Caco-2 (cell line): Measurements from ENCODE around the gene ZNF783. TPM values are rescaled to one million over a fixed set of nuclear protein-coding genes. Genes with fewer than 3 reads are reported as not detected.

Source experiments
- BruUV-seq: library from RNA; stranded (reverse); fragments of 400-500 nt; replicated peaks from 2 replicates; lab custom pipeline; 2021; lab: Mats Ljungman, UMichigan
- CTCF ChIA-PET: fragments of 300-600 bp; sonication (Branson Sonifier 250); formaldehyde crosslinking; loops from one replicate; lab custom pipeline; 2022; ENCODE audit warnings: antibody characterized with exemption; lab: Charles Lee
- POLR2A ChIA-PET: fragments of 300-600 bp; sonication (Branson Sonifier 250); formaldehyde crosslinking; loops from one replicate; lab custom pipeline; 2022; ENCODE audit warnings: antibody characterized with exemption; lab: Charles Lee
- DNase-seq, 2 experiments: peaks; one replicate each; pipeline versions ENCODE4 v3.0.0 to v3.0.0-alpha.2; 2020 to 2022
- H3K27me3 ChIP-seq: replicated peaks from 2 replicates; pipeline ENCODE4 v1.6.0; 2011; ENCODE audit warnings: low read length; ENCODE audit not compliant: control insufficient read depth, insufficient read depth
- H3K36me3 ChIP-seq: 2 replicates; pipeline ENCODE4 v1.5.1; 2011; ENCODE audit warnings: low read length; ENCODE audit not compliant: control insufficient read depth, insufficient read depth
- H3K4me1 ChIP-seq: fragments of 250-450 bp; sonication (Bioruptor Pico); 2 replicates; pipeline ENCODE4 v1.5.1; 2020; ENCODE audit warnings: mild to moderate bottlenecking
- H3K4me3 ChIP-seq: 2 replicates; pipeline ENCODE4 v1.5.1; 2011; ENCODE audit warnings: low read depth, mild to moderate bottlenecking, control low read depth, low read length
- H3K9me3 ChIP-seq: fragments of 250-450 bp; sonication (Bioruptor Pico); 2 replicates; pipeline ENCODE4 v1.5.1; 2020; ENCODE audit warnings: mild to moderate bottlenecking, moderate library complexity
- H3K27ac Mint-ChIP-seq: one replicate; pipeline ENCODE4 v1.8.0; 2022; ENCODE audit warnings: mixed read lengths; ENCODE audit not compliant: unreplicated experiment
- H3K27me3 Mint-ChIP-seq: one replicate; pipeline ENCODE4 v1.8.0; 2022; ENCODE audit warnings: mixed read lengths; ENCODE audit not compliant: insufficient read depth, unreplicated experiment
- H3K36me3 Mint-ChIP-seq: one replicate; pipeline ENCODE4 v1.8.0; 2022; ENCODE audit warnings: mild to moderate bottlenecking, mixed read lengths; ENCODE audit not compliant: insufficient read depth, unreplicated experiment
- H3K4me1 Mint-ChIP-seq: one replicate; pipeline ENCODE4 v1.8.0; 2022; ENCODE audit warnings: low read depth, mixed read lengths; ENCODE audit not compliant: unreplicated experiment
- H3K4me3 Mint-ChIP-seq: one replicate; pipeline ENCODE4 v1.8.0; 2022; ENCODE audit warnings: mild to moderate bottlenecking, moderate library complexity, mixed read lengths; ENCODE audit not compliant: unreplicated experiment
- H3K9me3 Mint-ChIP-seq: one replicate; pipeline ENCODE4 v1.8.0; 2022; ENCODE audit warnings: mixed read lengths; ENCODE audit not compliant: unreplicated experiment
- intact Hi-C: fragments of 100-400 bp; cut with micrococcal nuclease; formaldehyde crosslinking; loops from one replicate; pipeline ENCODE4 v1.10.0; 2022; ENCODE audit not compliant: unreplicated experiment
- total RNA-seq: library from RNA; stranded (reverse); gene quantifications from 2 replicates; pipeline ENCODE4 v1.2.3, GENCODE V29; 2022
- TF ChIP-seq, protein P1 (sequence below), 2 experiments: fragments of 200-600 bp in 1 of 2; IDR thresholded peaks; 1 replicate in 1 of 2; 2 replicates in 1 of 2; pipeline versions ENCODE4 v1.5.1 to v1.8.0; 2011 to 2022; ENCODE audit warnings: antibody characterized with exemption in 1 of 2, control low read depth in 1 of 2, inconsistent platforms in 1 of 2, low read depth in 1 of 2, low read length in 1 of 2, mild to moderate bottlenecking in 1 of 2, moderate library complexity in 1 of 2; ENCODE audit not compliant: insufficient read depth in 1 of 2, severe bottlenecking in 1 of 2, unreplicated experiment in 1 of 2

ZNF783 gene
- total RNA-seq, 1 experiment from 2014 or later = 27.3 TPM

DNA sequence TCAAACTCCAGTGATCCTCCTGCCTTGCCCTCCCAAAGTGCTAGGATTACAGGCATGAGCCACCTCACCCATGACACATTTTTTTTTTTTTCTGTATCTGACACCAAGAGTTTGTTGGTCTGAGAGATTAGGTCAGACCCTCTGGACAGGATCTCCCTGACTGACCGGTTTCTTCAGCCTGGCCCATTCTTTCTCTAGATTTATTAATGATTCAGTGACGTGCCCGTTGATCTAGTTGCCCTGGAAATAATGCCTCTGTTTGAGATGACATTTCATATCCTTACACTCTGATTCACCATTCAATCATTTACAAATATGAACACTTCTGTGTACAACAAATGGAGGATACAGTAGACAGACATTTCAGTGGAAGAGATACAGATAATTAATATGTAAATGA lies 23.9 kb upstream of the ZNF783 start:
- CTCF ChIA-PET = no interaction called here
- no TSS peak for BruUV-seq
- DNase-seq = no peak
- H3K27me3 Mint-ChIP-seq = no peaks in the 10 kb centered on the region
- H3K27me3 ChIP-seq = no peaks in the 10 kb centered on the region
- no peak overlapping the region for H3K27ac Mint-ChIP-seq
- peaks cover 9% of the 10 kb centered on the region; the same call in 1 of the 2 replicates for H3K9me3 ChIP-seq
- TF ChIP-seq, protein P1, sequence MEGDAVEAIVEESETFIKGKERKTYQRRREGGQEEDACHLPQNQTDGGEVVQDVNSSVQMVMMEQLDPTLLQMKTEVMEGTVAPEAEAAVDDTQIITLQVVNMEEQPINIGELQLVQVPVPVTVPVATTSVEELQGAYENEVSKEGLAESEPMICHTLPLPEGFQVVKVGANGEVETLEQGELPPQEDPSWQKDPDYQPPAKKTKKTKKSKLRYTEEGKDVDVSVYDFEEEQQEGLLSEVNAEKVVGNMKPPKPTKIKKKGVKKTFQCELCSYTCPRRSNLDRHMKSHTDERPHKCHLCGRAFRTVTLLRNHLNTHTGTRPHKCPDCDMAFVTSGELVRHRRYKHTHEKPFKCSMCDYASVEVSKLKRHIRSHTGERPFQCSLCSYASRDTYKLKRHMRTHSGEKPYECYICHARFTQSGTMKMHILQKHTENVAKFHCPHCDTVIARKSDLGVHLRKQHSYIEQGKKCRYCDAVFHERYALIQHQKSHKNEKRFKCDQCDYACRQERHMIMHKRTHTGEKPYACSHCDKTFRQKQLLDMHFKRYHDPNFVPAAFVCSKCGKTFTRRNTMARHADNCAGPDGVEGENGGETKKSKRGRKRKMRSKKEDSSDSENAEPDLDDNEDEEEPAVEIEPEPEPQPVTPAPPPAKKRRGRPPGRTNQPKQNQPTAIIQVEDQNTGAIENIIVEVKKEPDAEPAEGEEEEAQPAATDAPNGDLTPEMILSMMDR (IDR thresholded peaks at IDR 0.05; ENCODE audit: insufficient read depth in 1 of 2, low read depth in 1 of 2, low read length in 1 of 2, severe bottlenecking in 1 of 2, unreplicated experiment in 1 of 2) = no peak
- H3K36me3 Mint-ChIP-seq = peaks cover 19% of the 10 kb centered on the region
- peaks cover 6% of the 10 kb centered on the region for H3K4me1 ChIP-seq
- H3K4me1 Mint-ChIP-seq = peaks cover 7% of the 10 kb centered on the region
- peak overlapping the region; percentile 39 for H3K4me3 Mint-ChIP-seq
- H3K9me3 Mint-ChIP-seq = peaks cover 9% of the 10 kb centered on the region
- POLR2A ChIA-PET = no interaction called here
- H3K36me3 ChIP-seq = no peaks in the 10 kb centered on the region
- intact Hi-C loops = loop anchor here (2.0 kb wide), 1 partner anchor 47 kb away; no protein-coding TSS in a partner anchor
- no peak overlapping the region for H3K4me3 ChIP-seq

DNA sequence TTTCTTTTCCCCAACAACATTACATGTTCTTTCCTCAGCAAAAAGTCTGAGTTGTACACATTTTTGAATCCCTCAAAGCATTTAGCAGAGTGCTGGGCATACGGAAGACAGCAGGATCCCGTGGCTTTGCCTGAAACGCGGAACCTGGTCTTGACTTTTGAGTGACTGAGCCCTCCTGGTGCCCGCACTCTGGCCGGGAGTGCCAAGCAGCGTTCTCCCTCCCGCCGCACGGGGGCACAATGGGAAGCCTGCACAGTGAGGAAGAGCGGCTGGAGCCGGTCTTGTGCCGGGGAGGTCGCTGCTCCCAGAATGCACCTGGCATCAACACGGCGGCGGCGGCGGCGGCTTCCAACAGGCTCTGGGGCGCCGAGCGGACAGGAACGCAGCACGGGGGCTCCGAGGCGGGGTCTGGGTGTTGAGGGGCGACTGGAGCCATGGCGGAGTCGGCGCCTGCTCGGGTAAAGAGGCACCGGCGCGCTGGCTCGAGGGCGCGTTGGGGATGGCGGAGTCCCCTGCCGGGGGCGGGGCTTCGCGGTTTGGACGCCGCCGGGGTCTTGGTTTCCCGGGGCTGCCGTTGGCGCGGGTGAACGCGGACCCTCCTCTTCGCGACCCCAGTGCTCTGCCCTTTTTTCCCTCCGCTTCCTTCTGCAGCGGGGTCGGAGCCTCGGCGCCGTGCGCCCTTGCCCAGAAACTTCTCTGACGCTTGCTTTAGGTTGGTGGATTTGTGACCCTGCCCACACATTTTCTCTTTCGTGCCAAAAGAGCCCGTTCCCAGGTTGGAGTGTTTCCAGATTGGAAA lies 22.5 kb upstream of the ZNF783 start, which contains the start of gene ZNF212:
TSS of gene ZNF212 (plus strand) at position 307 of the 799 bp plus-strand sequence. CDS start at position 435, 128 bp downstream.
- Histone ChIP-seq H3K36me3 (no peaks in the 10 kb centered on the region), H3K27me3 (no peaks in the 10 kb centered on the region), H3K4me3 (peak within 1 kb of the TSS; percentile 99), H3K9me3 (peaks cover 9% of the 10 kb centered on the region; the same call in 1 of the 2 replicates), H3K4me1 (peaks cover 6% of the 10 kb centered on the region)
- H3K36me3 Mint-ChIP-seq = peaks cover 20% of the 10 kb centered on the region
- DNase-seq = peak; percentile 91 to 95
- peaks cover 10% of the 10 kb centered on the region for H3K9me3 Mint-ChIP-seq
- H3K27ac Mint-ChIP-seq = peak within 1 kb of the TSS; percentile 89
- ChIA-PET POLR2A (no interaction called here), CTCF (no interaction called here)
- TF ChIP-seq, protein P1 (IDR thresholded peaks at IDR 0.05; ENCODE audit: insufficient read depth in 1 of 2, low read depth in 1 of 2, low read length in 1 of 2, severe bottlenecking in 1 of 2, unreplicated experiment in 1 of 2) = peak; percentile 72 to 96
- H3K27me3 Mint-ChIP-seq = no peaks in the 10 kb centered on the region
- no TSS peak for BruUV-seq
- H3K4me3 Mint-ChIP-seq = peak within 1 kb of the TSS; percentile 92
- intact Hi-C loops = loop anchor here (1.0 to 2.0 kb wide), 2 partner anchors 23 to 45 kb away; partner anchors contain the start of gene ZNF783
- H3K4me1 Mint-ChIP-seq = peaks cover 7% of the 10 kb centered on the region

DNA sequence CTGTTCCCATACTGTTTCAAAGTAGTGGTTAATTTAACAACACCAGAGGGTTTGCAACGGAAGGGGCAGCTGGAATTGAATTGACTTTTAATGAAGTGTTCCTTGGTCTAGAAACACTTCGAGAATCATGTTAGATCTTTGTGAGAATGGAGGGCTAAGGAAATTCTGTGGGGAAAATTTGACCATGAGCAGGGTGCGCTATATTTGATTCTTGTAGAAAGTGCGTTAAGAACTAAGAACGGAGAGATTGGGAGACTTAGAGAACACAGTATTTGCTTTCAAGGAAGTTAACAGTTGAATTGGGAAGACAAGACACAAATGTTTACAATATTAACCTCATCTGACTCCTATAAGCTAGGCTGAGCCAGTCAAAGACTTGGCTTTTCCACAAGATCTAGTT lies 21.4 kb upstream of the ZNF783 start:
- BruUV-seq = TSS peak; percentile 64
- H3K27me3 Mint-ChIP-seq = no peaks in the 10 kb centered on the region
- no peak for DNase-seq
- H3K9me3 Mint-ChIP-seq = peaks cover 10% of the 10 kb centered on the region
- peaks cover 7% of the 10 kb centered on the region for H3K4me1 Mint-ChIP-seq
- Histone ChIP-seq H3K4me1 (peaks cover 6% of the 10 kb centered on the region), H3K4me3 (peak overlapping the region; percentile 99), H3K36me3 (no peaks in the 10 kb centered on the region), H3K27me3 (no peaks in the 10 kb centered on the region), H3K9me3 (peaks cover 9% of the 10 kb centered on the region; the same call in 1 of the 2 replicates)
- TF ChIP-seq, protein P1 (IDR thresholded peaks at IDR 0.05; ENCODE audit: insufficient read depth in 1 of 2, low read depth in 1 of 2, low read length in 1 of 2, severe bottlenecking in 1 of 2, unreplicated experiment in 1 of 2) = no peak
- H3K36me3 Mint-ChIP-seq = peaks cover 20% of the 10 kb centered on the region
- ChIA-PET POLR2A (no interaction called here), CTCF (interaction anchor here (1.5 kb wide), 1 partner anchor 21 kb away, joined by 4 read pairs; the partner anchor contains the start of gene ZNF783)
- no peak overlapping the region for H3K27ac Mint-ChIP-seq
- intact Hi-C loops = no loop called here
- H3K4me3 Mint-ChIP-seq = peak overlapping the region; percentile 92
